Progenitor cell of endocrine pancreas (in vitro differentiated cells): ENCODE results near the gene CST9. TPM values are rescaled to one million over a fixed set of nuclear protein-coding genes. Genes with fewer than 3 reads are reported as not detected.
"Not testable (repeated sequence)": the region's sequence is repeated elsewhere in the genome, so short reads cannot be mapped to it uniquely, and the experiment has no call there.

ENCODE experiments used
- DNase-seq: peaks from one replicate; pipeline ENCODE4 v3.0.0; 2021; ENCODE audit warnings: low spot score; ENCODE audit not compliant: unreplicated experiment
- H3K27ac Mint-ChIP-seq: 2 replicates; pipeline ENCODE4 v1.8.0; 2021; ENCODE audit warnings: mild to moderate bottlenecking, moderate library complexity, mixed read lengths
- H3K27me3 Mint-ChIP-seq: 2 replicates; pipeline ENCODE4 v1.8.0; 2021; ENCODE audit warnings: mixed read lengths
- H3K36me3 Mint-ChIP-seq: 2 replicates; pipeline ENCODE4 v1.8.0; 2022; ENCODE audit warnings: mixed read lengths; ENCODE audit not compliant: insufficient read depth
- H3K4me1 Mint-ChIP-seq: 2 replicates; pipeline ENCODE4 v1.8.0; 2021; ENCODE audit warnings: low read depth, mixed read lengths
- H3K4me3 Mint-ChIP-seq: 2 replicates; pipeline ENCODE4 v1.8.0; 2021; ENCODE audit warnings: low read depth, mild to moderate bottlenecking, moderate library complexity, mixed read lengths
- H3K9me3 Mint-ChIP-seq: 2 replicates; pipeline ENCODE4 v1.8.0; 2021; ENCODE audit warnings: low read depth, mixed read lengths
- total RNA-seq: library from RNA; stranded (reverse); gene quantifications from 2 replicates; pipeline ENCODE4 v1.2.1, GENCODE V29; 2021
- TF ChIP-seq, protein P1 (sequence below): fragments of 200-600 bp; sonication (generic); IDR thresholded peaks from one replicate; pipeline ENCODE4 v1.5.0; 2021; ENCODE audit warnings: antibody characterized with exemption, mild to moderate bottlenecking; ENCODE audit not compliant: unreplicated experiment

CST9 gene
- total RNA-seq, 1 donor from 2014 or later, result not detected

DNA sequence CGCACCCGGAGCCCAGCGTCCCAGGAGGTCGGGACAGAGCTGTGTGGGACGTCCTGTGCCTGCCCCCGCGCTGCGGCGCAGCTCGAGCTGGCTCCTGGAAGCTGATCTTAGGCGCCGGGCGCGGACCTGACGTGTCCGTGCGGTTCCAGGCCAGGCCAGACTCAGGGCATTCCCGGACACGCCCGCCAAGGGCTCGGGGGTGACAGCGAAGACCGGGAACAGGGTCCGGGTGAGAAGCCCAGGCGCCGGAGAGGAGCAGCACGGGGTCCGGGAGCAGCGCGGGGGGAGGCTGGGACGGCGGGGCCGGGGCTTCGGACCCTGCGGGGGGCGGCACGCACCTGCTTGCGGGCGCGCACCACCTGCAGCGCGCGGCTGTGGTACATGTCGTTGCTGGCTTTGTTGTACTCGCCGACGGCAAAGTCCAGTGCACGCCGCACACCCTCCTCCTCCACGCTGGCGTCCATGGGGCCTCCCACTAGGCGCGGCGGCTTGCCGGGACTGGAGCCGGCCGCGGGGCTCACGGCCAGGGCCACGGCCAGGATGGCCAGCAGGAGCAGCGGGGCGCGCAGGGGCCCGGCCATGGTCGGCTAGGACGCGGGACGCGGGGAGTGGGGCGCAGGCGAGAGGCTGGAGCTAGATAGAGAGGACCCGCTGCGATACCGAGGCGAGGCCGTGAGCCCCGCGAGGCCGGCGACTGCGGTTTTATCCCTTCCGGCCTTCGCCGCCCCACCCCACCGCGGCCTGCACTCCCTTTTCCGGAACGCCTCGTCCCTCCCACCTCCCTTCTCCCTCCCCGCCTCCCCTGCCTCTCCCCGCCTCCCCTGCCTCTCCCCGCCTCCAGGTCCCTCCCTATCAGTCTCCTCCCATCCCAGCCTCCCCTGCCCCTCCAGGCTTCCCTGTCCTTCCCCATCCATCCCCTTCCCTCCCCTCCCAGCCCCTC is 31.8 kb upstream of the CST9 start, which contains the start of gene CST3:
Gene CST3, minus strand, starts transcription at position 674 of the 940 bp plus-strand sequence. Its CDS starts 93 bp downstream, at position 581.
- Mint-ChIP-seq H3K9me3 (no peaks in the 10 kb centered on the region), H3K27me3 (no peaks in the 10 kb centered on the region), H3K4me1 (peaks cover 14% of the 10 kb centered on the region), H3K36me3 (peaks cover 8% of the 10 kb centered on the region), H3K27ac (peak within 1 kb of the TSS; percentile 87), H3K4me3 (peak within 1 kb of the TSS; percentile 87)
- peak; percentile 59 for DNase-seq
- TF ChIP-seq, protein P1, sequence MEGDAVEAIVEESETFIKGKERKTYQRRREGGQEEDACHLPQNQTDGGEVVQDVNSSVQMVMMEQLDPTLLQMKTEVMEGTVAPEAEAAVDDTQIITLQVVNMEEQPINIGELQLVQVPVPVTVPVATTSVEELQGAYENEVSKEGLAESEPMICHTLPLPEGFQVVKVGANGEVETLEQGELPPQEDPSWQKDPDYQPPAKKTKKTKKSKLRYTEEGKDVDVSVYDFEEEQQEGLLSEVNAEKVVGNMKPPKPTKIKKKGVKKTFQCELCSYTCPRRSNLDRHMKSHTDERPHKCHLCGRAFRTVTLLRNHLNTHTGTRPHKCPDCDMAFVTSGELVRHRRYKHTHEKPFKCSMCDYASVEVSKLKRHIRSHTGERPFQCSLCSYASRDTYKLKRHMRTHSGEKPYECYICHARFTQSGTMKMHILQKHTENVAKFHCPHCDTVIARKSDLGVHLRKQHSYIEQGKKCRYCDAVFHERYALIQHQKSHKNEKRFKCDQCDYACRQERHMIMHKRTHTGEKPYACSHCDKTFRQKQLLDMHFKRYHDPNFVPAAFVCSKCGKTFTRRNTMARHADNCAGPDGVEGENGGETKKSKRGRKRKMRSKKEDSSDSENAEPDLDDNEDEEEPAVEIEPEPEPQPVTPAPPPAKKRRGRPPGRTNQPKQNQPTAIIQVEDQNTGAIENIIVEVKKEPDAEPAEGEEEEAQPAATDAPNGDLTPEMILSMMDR, result no peak

DNA sequence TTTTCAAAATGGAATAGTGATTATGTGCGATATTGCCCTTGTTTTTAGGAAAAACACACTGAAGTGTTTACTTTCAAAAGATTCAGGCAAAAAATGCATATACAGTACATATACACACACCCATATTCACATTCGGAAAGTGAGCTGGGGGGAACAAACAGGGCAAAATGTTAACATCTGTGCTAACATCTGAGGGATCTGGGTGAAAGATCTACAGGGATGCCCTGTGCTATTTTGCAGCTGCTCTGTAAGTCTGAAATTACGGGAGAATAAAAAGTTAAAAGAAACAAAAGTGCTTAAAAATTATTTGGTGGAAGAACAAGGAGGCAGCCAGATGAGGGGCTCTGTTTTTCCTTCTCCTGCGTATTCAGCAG is 31.2 kb upstream of the CST9 start:
- Mint-ChIP-seq H3K27ac (peak overlapping the region; percentile 87), H3K4me1 (peaks cover 14% of the 10 kb centered on the region), H3K36me3 (peaks cover 8% of the 10 kb centered on the region), H3K27me3 (no peaks in the 10 kb centered on the region), H3K9me3 (no peaks in the 10 kb centered on the region), H3K4me3 (peak overlapping the region; percentile 87)
- DNase-seq, result no peak
- TF ChIP-seq, protein P1, result no peak

DNA sequence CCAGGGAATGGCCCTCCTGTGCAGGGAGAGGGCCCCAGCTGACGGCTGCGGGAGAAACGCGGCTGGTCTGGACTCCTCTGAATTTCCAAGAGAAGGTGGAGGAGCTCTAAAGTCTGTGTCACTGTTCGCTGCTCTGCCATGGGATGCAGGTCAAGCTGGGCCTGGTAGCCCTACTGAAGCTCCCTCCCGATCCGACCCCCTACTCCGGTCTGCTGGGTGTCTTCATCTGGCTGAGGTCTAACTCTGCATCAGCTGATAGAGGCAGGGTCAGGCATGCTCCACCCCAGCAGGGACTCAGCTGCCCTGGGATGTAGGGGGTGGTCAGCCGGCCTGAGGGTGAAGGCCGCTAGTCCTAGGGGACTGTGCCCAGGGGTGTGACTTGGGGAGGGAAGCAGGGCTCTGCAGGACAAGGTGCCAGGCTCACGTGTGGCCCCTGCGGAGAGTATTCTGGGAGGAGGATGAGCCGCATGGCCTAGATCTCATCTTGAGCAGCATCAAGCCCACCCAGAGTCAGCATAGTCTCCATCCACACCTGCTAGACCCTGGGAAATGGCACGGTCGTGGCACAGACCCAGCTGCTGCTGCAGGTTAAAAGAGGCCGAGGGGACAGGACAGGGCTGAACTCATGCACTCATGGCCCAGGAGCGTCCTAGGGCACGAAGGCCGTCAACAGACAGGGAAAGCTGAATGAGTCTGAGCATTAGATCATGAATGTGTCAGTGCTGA is 30.6 kb upstream of the CST9 start:
- Mint-ChIP-seq H3K36me3 (peaks cover 8% of the 10 kb centered on the region), H3K4me3 (peak overlapping the region; percentile 87), H3K4me1 (peaks cover 14% of the 10 kb centered on the region), H3K9me3 (no peaks in the 10 kb centered on the region), H3K27me3 (no peaks in the 10 kb centered on the region), H3K27ac (peak overlapping the region; percentile 87)
- DNase-seq, result no peak
- TF ChIP-seq, protein P1, result no peak

DNA sequence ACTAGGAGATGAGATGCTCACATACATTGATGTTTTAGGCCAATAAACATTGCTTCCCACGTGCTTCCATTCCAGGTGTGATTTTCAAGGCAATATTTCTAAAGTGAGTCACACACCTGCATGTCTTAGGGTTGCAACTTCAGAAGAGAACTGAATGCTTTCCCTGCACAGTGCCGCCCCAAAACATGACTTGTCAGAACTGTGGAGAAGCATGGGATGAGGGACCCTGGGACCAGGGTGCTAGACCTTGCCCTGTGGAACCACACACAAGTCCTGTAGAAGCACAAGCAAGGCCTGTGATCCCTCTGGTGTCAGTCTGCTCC is 30.0 kb upstream of the CST9 start:
- not testable (repeated sequence) for H3K27me3 Mint-ChIP-seq, H3K36me3 Mint-ChIP-seq, DNase-seq, H3K9me3 Mint-ChIP-seq, H3K27ac Mint-ChIP-seq
- Mint-ChIP-seq H3K4me3 (peak overlapping the region; percentile 87), H3K4me1 (peaks cover 14% of the 10 kb centered on the region)

DNA sequence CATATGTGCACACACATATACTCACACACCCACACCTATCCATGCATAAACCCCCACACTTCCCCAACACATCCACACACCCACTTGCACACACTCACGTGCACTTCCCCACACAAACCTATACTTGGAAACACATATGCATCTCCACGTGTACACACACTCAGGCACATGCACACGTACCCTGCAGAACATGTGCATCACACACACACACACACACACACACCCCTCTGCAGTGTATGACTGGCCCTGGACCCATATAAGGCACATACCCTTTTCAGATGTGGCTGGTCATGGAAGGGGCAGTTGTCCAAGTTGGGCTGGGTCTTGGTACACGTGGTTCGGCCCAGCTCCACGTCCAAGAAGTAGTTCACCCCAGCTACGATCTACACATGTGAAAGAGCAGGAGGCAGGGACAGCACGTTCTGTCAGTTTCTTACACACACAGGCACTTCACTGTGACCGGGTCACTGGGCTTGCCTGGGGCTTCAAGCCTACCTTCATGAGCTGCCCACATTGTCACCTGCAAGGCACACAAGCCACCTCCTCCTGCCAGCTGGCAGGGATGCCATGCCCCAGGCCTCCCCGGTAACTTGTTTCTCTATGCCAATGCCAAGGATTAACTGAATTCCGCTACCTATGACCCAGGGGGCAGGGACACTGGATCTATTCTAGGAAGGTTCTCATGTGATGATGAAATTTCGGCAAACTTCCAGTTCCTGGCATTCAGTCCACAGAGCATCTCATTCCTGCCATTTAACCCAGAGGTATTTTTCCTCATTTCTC is 29.5 kb upstream of the CST9 start:
- Mint-ChIP-seq H3K27me3 (no peaks in the 10 kb centered on the region), H3K27ac (no peak overlapping the region), H3K36me3 (peaks cover 8% of the 10 kb centered on the region), H3K4me1 (peaks cover 14% of the 10 kb centered on the region), H3K9me3 (no peaks in the 10 kb centered on the region), H3K4me3 (no peak overlapping the region)
- TF ChIP-seq, protein P1, result no peak
- no peak for DNase-seq
